Astrocyte (in vitro differentiated cells and primary cell): Measurements from ENCODE around the gene ADAMTS12. TPM values are rescaled to one million over a fixed set of nuclear protein-coding genes. Genes with fewer than 3 reads are reported as not detected.

ENCODE experiments used
- DNase-seq: peaks from one replicate; pipeline ENCODE4 v3.0.0-alpha.2; 2010; ENCODE audit warnings: low read depth
- FAIRE-seq: peaks from 2 replicates; lab custom pipeline; 2011; peaks lifted over from hg19 to GRCh38; lab: Jason Lieb, UNC
- H2AFZ ChIP-seq: 2 replicates; pipeline ENCODE4 v1.6.0; 2012; ENCODE audit warnings: low read depth, low read length, inconsistent platforms
- H3K27ac ChIP-seq: 2 replicates; pipeline ENCODE4 v1.5.1; 2011; ENCODE audit warnings: low read depth, low read length, inconsistent platforms
- H3K27me3 ChIP-seq: 2 replicates; pipeline ENCODE4 v1.6.0; 2011; ENCODE audit warnings: low read length, inconsistent platforms; ENCODE audit not compliant: insufficient read depth
- H3K36me3 ChIP-seq: 2 replicates; pipeline ENCODE4 v1.5.1; 2011; ENCODE audit warnings: low read length, inconsistent platforms; ENCODE audit not compliant: insufficient read depth
- H3K4me1 ChIP-seq: 2 replicates; pipeline ENCODE4 v1.5.1; 2011; ENCODE audit warnings: low read length, inconsistent platforms; ENCODE audit not compliant: insufficient read depth
- H3K4me2 ChIP-seq: 2 replicates; pipeline ENCODE4 v1.6.0; 2012; ENCODE audit warnings: low read length, inconsistent platforms
- H3K4me3 ChIP-seq: 2 replicates; pipeline ENCODE4 v1.5.1; 2011; ENCODE audit warnings: low read depth, mild to moderate bottlenecking, low read length, inconsistent platforms; ENCODE audit not compliant: insufficient read depth
- H3K79me2 ChIP-seq: 2 replicates; pipeline ENCODE4 v1.6.0; 2012; ENCODE audit warnings: mild to moderate bottlenecking, low read length, inconsistent platforms; ENCODE audit not compliant: insufficient read depth
- H3K9ac ChIP-seq: 2 replicates; pipeline ENCODE4 v1.6.0; 2012; ENCODE audit warnings: mild to moderate bottlenecking, low read length, inconsistent platforms
- H3K9me3 ChIP-seq: 2 replicates; pipeline ENCODE4 v1.5.1; 2012; ENCODE audit warnings: low read depth, mild to moderate bottlenecking, low read length, inconsistent platforms; ENCODE audit not compliant: insufficient read depth
- H4K20me1 ChIP-seq: 2 replicates; pipeline ENCODE4 v1.6.0; 2012; ENCODE audit warnings: low read length, inconsistent platforms; ENCODE audit not compliant: insufficient read depth
- H3K27ac Mint-ChIP-seq: one replicate; pipeline ENCODE4 v1.8.0; 2021; ENCODE audit warnings: mild to moderate bottlenecking, mixed read lengths; ENCODE audit not compliant: unreplicated experiment
- H3K27me3 Mint-ChIP-seq: one replicate; pipeline ENCODE4 v1.8.0; 2021; ENCODE audit warnings: low read depth, mixed read lengths; ENCODE audit not compliant: unreplicated experiment
- H3K36me3 Mint-ChIP-seq: one replicate; pipeline ENCODE4 v1.8.0; 2021; ENCODE audit warnings: low read depth, mixed read lengths; ENCODE audit not compliant: unreplicated experiment
- H3K4me1 Mint-ChIP-seq: one replicate; pipeline ENCODE4 v1.8.0; 2021; ENCODE audit warnings: low read depth, mixed read lengths; ENCODE audit not compliant: unreplicated experiment
- H3K4me3 Mint-ChIP-seq: one replicate; pipeline ENCODE4 v1.8.0; 2021; ENCODE audit warnings: mild to moderate bottlenecking, moderate library complexity, mixed read lengths; ENCODE audit not compliant: unreplicated experiment
- H3K9me3 Mint-ChIP-seq: one replicate; pipeline ENCODE4 v1.8.0; 2021; ENCODE audit warnings: mild to moderate bottlenecking, mixed read lengths; ENCODE audit not compliant: unreplicated experiment
- EZH2 ChIP-seq: IDR thresholded peaks from 2 replicates; pipeline ENCODE4 v1.6.1; 2012; ENCODE audit warnings: mild to moderate bottlenecking, low read length, inconsistent platforms; ENCODE audit not compliant: insufficient read depth
- total RNA-seq: library from RNA; stranded (reverse); gene quantifications from 2 replicates; pipeline ENCODE4 v1.2.1, GENCODE V29; 2021
- TF ChIP-seq, protein P1 (sequence below): IDR thresholded peaks from 2 replicates; pipeline ENCODE4 v1.5.1; 2011; ENCODE audit warnings: low read depth, mild to moderate bottlenecking, inconsistent platforms, low read length, moderate library complexity; ENCODE audit not compliant: insufficient read depth

ADAMTS12 gene
- total RNA-seq, 1 donor from 2014 or later: 156 TPM

DNA sequence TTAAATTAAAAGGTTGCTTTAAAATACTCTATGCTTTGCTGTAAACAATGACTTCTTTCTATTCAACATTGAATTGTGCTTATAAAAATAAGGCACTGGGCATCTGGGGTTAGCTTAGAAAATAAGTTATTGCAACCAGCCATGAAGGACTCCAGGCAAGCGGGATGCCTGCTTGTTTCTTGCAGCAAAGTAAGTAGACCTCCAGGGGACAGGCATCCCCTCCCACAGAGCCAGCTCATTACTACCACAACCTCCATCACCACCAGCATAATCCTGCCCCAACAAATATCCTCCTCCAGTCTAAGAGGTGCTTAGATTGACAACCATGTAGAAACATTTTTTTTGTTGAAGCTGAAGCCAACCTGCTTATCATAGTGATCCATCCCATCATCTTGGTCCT is 260.7 kb downstream of the ADAMTS12 start:
- Histone ChIP-seq H3K36me3 (peaks cover 13% of the 10 kb centered on the region), H4K20me1 (no peaks in the 10 kb centered on the region), H3K79me2 (no peaks in the 10 kb centered on the region), H3K4me1 (no peaks in the 10 kb centered on the region), H3K27ac (no peak overlapping the region), H2AFZ (no peak overlapping the region), H3K9me3 (peaks cover 3% of the 10 kb centered on the region), H3K9ac (no peak overlapping the region), H3K27me3 (no peaks in the 10 kb centered on the region), H3K4me3 (no peak overlapping the region), H3K4me2 (no peak overlapping the region)
- Mint-ChIP-seq H3K27me3 (no peaks in the 10 kb centered on the region), H3K4me1 (peaks cover 4% of the 10 kb centered on the region), H3K36me3 (peaks cover 28% of the 10 kb centered on the region), H3K4me3 (no peak overlapping the region), H3K9me3 (no peaks in the 10 kb centered on the region), H3K27ac (no peak overlapping the region)
- FAIRE-seq: no peak
- DNase-seq: no peak
- TF ChIP-seq, protein P1, sequence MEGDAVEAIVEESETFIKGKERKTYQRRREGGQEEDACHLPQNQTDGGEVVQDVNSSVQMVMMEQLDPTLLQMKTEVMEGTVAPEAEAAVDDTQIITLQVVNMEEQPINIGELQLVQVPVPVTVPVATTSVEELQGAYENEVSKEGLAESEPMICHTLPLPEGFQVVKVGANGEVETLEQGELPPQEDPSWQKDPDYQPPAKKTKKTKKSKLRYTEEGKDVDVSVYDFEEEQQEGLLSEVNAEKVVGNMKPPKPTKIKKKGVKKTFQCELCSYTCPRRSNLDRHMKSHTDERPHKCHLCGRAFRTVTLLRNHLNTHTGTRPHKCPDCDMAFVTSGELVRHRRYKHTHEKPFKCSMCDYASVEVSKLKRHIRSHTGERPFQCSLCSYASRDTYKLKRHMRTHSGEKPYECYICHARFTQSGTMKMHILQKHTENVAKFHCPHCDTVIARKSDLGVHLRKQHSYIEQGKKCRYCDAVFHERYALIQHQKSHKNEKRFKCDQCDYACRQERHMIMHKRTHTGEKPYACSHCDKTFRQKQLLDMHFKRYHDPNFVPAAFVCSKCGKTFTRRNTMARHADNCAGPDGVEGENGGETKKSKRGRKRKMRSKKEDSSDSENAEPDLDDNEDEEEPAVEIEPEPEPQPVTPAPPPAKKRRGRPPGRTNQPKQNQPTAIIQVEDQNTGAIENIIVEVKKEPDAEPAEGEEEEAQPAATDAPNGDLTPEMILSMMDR: no peak
- TF ChIP-seq EZH2: no peak

DNA sequence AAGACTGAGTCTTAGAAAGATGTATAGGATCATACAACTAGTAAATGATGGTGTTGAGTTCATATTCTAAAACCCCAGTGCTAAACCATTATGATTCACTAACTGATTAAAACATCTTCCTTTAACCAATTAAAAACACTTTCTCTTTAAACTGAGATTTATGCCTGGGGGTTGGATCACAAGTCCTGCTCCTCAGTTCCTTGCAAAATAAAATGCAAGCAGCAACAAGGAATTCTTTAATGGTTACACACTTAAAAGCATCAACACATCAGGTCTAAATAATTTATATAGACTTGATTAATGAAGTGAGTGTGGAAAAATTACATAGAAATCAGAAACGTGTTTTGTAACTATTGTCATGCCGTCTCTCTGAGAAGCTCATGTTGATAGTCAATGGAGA is 261.8 kb downstream of the ADAMTS12 start:
- TF ChIP-seq, protein P1: no peak
- no peak for TF ChIP-seq EZH2
- Histone ChIP-seq H3K4me3 (no peak overlapping the region), H3K27ac (no peak overlapping the region), H3K36me3 (peaks cover 2% of the 10 kb centered on the region), H3K9ac (no peak overlapping the region), H3K9me3 (peaks cover 3% of the 10 kb centered on the region), H3K27me3 (no peaks in the 10 kb centered on the region), H4K20me1 (no peaks in the 10 kb centered on the region), H3K79me2 (no peaks in the 10 kb centered on the region), H2AFZ (no peak overlapping the region), H3K4me2 (no peak overlapping the region), H3K4me1 (no peaks in the 10 kb centered on the region)
- H3K9me3 Mint-ChIP-seq: no peaks in the 10 kb centered on the region
- FAIRE-seq: no peak
- H3K27me3 Mint-ChIP-seq: no peaks in the 10 kb centered on the region
- H3K36me3 Mint-ChIP-seq: peaks cover 26% of the 10 kb centered on the region
- H3K27ac Mint-ChIP-seq: no peak overlapping the region
- DNase-seq: no peak
- no peak overlapping the region for H3K4me3 Mint-ChIP-seq
- peaks cover 4% of the 10 kb centered on the region for H3K4me1 Mint-ChIP-seq

DNA sequence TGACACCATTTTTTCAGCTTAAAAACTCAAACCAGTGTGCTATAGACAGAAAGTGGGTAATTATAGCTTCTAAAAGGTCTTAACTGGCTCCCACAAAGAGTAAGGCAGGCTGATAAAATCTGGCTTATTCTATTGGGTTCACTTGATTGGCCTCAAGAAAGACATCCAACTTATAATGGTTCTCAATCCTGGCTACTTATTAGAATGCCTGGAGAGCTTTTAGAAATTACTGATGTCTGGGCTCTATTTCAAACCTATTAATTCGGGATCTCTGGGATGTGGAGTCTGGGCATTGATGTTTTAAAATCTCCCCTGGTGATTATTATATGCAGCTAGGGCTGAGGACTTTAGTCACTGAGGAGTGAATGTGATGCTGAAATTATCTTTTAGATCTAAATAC is 263.0 kb downstream of the ADAMTS12 start:
- Histone ChIP-seq H3K9me3 (peaks cover 3% of the 10 kb centered on the region), H3K4me2 (no peak overlapping the region), H2AFZ (no peak overlapping the region), H3K27me3 (no peaks in the 10 kb centered on the region), H4K20me1 (no peaks in the 10 kb centered on the region), H3K9ac (no peak overlapping the region), H3K4me1 (no peaks in the 10 kb centered on the region), H3K4me3 (no peak overlapping the region), H3K79me2 (no peaks in the 10 kb centered on the region), H3K36me3 (peaks cover 4% of the 10 kb centered on the region), H3K27ac (no peak overlapping the region)
- no peak for FAIRE-seq
- DNase-seq: no peak
- Mint-ChIP-seq H3K4me3 (no peak overlapping the region), H3K9me3 (no peaks in the 10 kb centered on the region), H3K4me1 (peaks cover 4% of the 10 kb centered on the region), H3K27ac (no peak overlapping the region), H3K27me3 (no peaks in the 10 kb centered on the region), H3K36me3 (peaks cover 28% of the 10 kb centered on the region)
- TF ChIP-seq EZH2: no peak
- TF ChIP-seq, protein P1: no peak
